GM12878 (cell line): Measurements from ENCODE around the gene CFAP161. TPM values are rescaled to one million over a fixed set of nuclear protein-coding genes. Genes with fewer than 3 reads are reported as not detected.

ENCODE experiments used
- ATAC-seq: fragments of 200-7000 bp; cut with Tn5 transposase; 3 replicates; pipeline ENCODE4 v1.9.1; 2020; ENCODE audit warnings: mild to moderate bottlenecking, moderate library complexity
- BruUV-seq: library from RNA; stranded (reverse); fragments of 400-500 nt; replicated peaks from 2 replicates; lab custom pipeline; 2021; lab: Mats Ljungman, UMichigan
- CTCF ChIA-PET: fragments of 300-600 bp; sonication (Branson Sonifier 250); formaldehyde crosslinking; extraction: SDS; loops from one replicate; lab custom pipeline; 2021; ENCODE audit warnings: inconsistent platforms; lab: Yijun Ruan, JAX
- POLR2A ChIA-PET: fragments of 350-600 bp; formaldehyde crosslinking; extraction: SDS; loops from one replicate; lab custom pipeline; 2021; ENCODE audit warnings: inconsistent platforms; lab: Charles Lee
- RAD21 ChIA-PET: fragments of 300-600 bp; sonication (Branson Sonifier 250); formaldehyde crosslinking; loops from one replicate; lab custom pipeline; 2023; ENCODE audit warnings: antibody characterized with exemption; ENCODE audit not compliant: unreplicated experiment; lab: Charles Lee
- SMC1A ChIA-PET: fragments of 300-600 bp; sonication (Branson Sonifier 250); formaldehyde crosslinking; loops from one replicate; lab custom pipeline; 2023; ENCODE audit not compliant: unreplicated experiment, uncharacterized antibody; lab: Charles Lee
- DNase-seq: peaks from one replicate; pipeline ENCODE4 v3.0.0-alpha.2; 2011; ENCODE audit warnings: low read depth, low spot score
- FAIRE-seq: peaks from 3 replicates; lab custom pipeline; 2011; peaks lifted over from hg19 to GRCh38; lab: Jason Lieb, UNC
- H2AFZ ChIP-seq: 2 replicates; pipeline ENCODE4 v1.6.0; 2011; ENCODE audit warnings: low read depth, low read length, control low read depth; ENCODE audit not compliant: control insufficient read depth
- H3K27ac ChIP-seq: 2 replicates; pipeline ENCODE4 v1.5.1; 2011; ENCODE audit warnings: control low read depth; ENCODE audit not compliant: control insufficient read depth, insufficient read depth
- H3K27me3 ChIP-seq, 2 experiments: replicated peaks in 1 of 2; 2 replicates each; pipeline versions ENCODE4 v1.6.0 to v1.6.1; 2011; ENCODE audit warnings: low read length in 1 of 2; ENCODE audit not compliant: control insufficient read depth in 2 of 2, insufficient read depth in 2 of 2
- H3K36me3 ChIP-seq, 2 experiments: 2 replicates each; pipeline ENCODE4 v1.5.1; 2011; ENCODE audit warnings: low read length in 1 of 2; ENCODE audit not compliant: control insufficient read depth in 2 of 2, insufficient read depth in 2 of 2
- H3K4me1 ChIP-seq: 2 replicates; pipeline ENCODE4 v1.6.1; 2011; ENCODE audit warnings: mild to moderate bottlenecking, low read length, moderate library complexity, mixed read lengths; ENCODE audit not compliant: control insufficient read depth, insufficient read depth
- H3K4me2 ChIP-seq: 2 replicates; pipeline ENCODE4 v1.6.0; 2011; ENCODE audit warnings: control low read depth; ENCODE audit not compliant: control insufficient read depth, insufficient read depth
- H3K4me3 ChIP-seq: fragments of 200-600 bp; sonication (generic); 2 replicates; pipeline ENCODE4 v1.5.1; 2016
- H3K79me2 ChIP-seq: 2 replicates; pipeline ENCODE4 v1.6.0; 2011; ENCODE audit warnings: low read length; ENCODE audit not compliant: control insufficient read depth, insufficient read depth
- H3K9ac ChIP-seq: 2 replicates; pipeline ENCODE4 v1.8.0; 2011; ENCODE audit warnings: low read length, control low read depth, mixed read lengths; ENCODE audit not compliant: control insufficient read depth, insufficient read depth
- H3K9me3 ChIP-seq: replicated peaks from 3 replicates; pipeline ENCODE4 v1.5.1; 2011; ENCODE audit warnings: mild to moderate bottlenecking, low read length; ENCODE audit not compliant: control insufficient read depth, insufficient read depth
- H4K20me1 ChIP-seq: 2 replicates; pipeline ENCODE4 v1.6.0; 2011; ENCODE audit not compliant: control insufficient read depth, insufficient read depth
- ZNF622 ChIP-seq: fragments of 450-650 bp; IDR thresholded peaks from 2 replicates; pipeline ENCODE4 v1.6.1; 2017; ENCODE audit warnings: mild to moderate bottlenecking, inconsistent platforms
- WGBS: methylation state at CpG from one replicate; pipeline ENCODE4 v1.1.6; 2016; ENCODE audit warnings: low lambda C conversion rate; ENCODE audit not compliant: insufficient replicate concordance, insufficient coverage; ENCODE audit errors: missing lambda C conversion rate; 5-methylcytosine and 5-hydroxymethylcytosine counted together
- in situ Hi-C: fragments of 300-500 bp; cut with MboI; formaldehyde crosslinking; loops from 9 replicates; pipeline ENCODE4 v1.14.3; 2018; ENCODE audit warnings: mixed read lengths
- intact Hi-C: fragments of 100-400 bp; cut with micrococcal nuclease; formaldehyde crosslinking; loops from one replicate; pipeline ENCODE4 v1.14.2; 2022; ENCODE audit not compliant: unreplicated experiment
- polyA plus RNA-seq, 11 experiments: library from polyadenylated mRNA; depleted of rRNA in 4 of 11; unstranded in 6 of 11; stranded (reverse) in 5 of 11; fragments of >200 nt; fragmentation: Nextera tagmentation in 4 of 11; fragmentation: Illumina TruSeq in 1 of 11; extraction: Ambion mirVana in 4 of 11; extraction: Trizol in 1 of 11; gene quantifications; 1 replicate in 1 of 11; 2 replicates in 10 of 11; pipeline versions ENCODE4 v1.2.1 to v1.2.3, GENCODE V29; 2011 to 2016; ENCODE audit warnings: inconsistent platforms in 2 of 11, missing spikeins in 2 of 11, low read depth in 1 of 11
- total RNA-seq, 4 experiments: library from RNA; depleted of rRNA in 3 of 4; stranded (reverse); fragments of >200 nt in 3 of 4; fragmentation: Illumina TruSeq in 1 of 4; extraction: Trizol in 1 of 4; gene quantifications; 2 replicates each; pipeline versions ENCODE4 v1.2.1 to v1.2.3, GENCODE V29; 2013 to 2021
- TF ChIP-seq, protein P1 (sequence below): fragments of 450-650 bp; IDR thresholded peaks from 2 replicates; pipeline ENCODE4 v1.6.1; 2018; ENCODE audit warnings: borderline replicate concordance, mild to moderate bottlenecking; ENCODE audit not compliant: partially characterized antibody
- TF ChIP-seq, protein P2 (sequence below): fragments of 450-650 bp; formaldehyde crosslinking; IDR thresholded peaks from 2 replicates; pipeline ENCODE4 v1.4.0; 2022; ENCODE audit warnings: mild to moderate bottlenecking, moderate library complexity

Gene CFAP161
- total and polyA plus RNA-seq, 10 of the 15 experiments (the other 5 are each of a cell fraction or from before 2014, with no cell fraction given) = 0.31 TPM; not detected in 9

DNA sequence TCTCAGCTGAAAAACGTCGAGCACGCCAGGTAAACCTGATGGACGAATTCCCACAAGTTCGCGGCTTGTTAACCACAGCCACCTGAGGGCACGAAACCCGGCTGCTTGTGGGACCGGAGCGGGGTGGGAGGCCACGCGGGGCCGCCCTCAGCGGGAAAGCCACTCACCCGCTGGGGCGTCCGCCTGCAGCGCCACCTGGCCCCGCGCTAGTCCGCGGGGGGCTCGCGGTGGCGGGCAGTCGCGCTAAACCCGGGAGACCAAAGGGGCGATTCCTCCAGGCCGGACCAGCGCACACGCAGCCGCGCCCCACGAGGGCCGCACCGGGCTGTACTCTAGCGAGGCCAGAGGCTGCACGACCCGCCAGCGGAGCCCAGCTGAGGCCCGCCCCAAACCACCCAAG is 15.7 kb upstream of the CFAP161 start:
- no peak for ATAC-seq
- no peak for DNase-seq
- H3K9ac ChIP-seq = no peak overlapping the region
- intact Hi-C loops (no loop called here), in situ Hi-C loops (no loop called here)
- no TSS peak for BruUV-seq
- H3K4me2 ChIP-seq = no peak overlapping the region
- no peaks in the 10 kb centered on the region for H3K79me2 ChIP-seq
- ChIA-PET RAD21 (no interaction called here), POLR2A (no interaction called here), SMC1A (no interaction called here), CTCF (interaction anchor here (0.9 to 19.0 kb wide), 3 partner anchors 14 to 148 kb away, joined by 3 to 438 read pairs (median 4); no protein-coding TSS in a partner anchor)
- 79% methylated on average over 42 of the region's 42 CpGs for WGBS
- H2AFZ ChIP-seq = no peak overlapping the region
- H3K4me3 ChIP-seq = no peak overlapping the region
- H4K20me1 ChIP-seq = no peaks in the 10 kb centered on the region
- H3K27ac ChIP-seq = no peak overlapping the region
- no peak for FAIRE-seq
- H3K9me3 ChIP-seq = no peaks in the 10 kb centered on the region; the same call in 1 of the 3 replicates
- H3K4me1 ChIP-seq = no peaks in the 10 kb centered on the region
- H3K36me3 ChIP-seq = no peaks in the 10 kb centered on the region
- no peaks in the 10 kb centered on the region for H3K27me3 ChIP-seq
- no peak for TF ChIP-seq ZNF622
- TF ChIP-seq, protein P1, sequence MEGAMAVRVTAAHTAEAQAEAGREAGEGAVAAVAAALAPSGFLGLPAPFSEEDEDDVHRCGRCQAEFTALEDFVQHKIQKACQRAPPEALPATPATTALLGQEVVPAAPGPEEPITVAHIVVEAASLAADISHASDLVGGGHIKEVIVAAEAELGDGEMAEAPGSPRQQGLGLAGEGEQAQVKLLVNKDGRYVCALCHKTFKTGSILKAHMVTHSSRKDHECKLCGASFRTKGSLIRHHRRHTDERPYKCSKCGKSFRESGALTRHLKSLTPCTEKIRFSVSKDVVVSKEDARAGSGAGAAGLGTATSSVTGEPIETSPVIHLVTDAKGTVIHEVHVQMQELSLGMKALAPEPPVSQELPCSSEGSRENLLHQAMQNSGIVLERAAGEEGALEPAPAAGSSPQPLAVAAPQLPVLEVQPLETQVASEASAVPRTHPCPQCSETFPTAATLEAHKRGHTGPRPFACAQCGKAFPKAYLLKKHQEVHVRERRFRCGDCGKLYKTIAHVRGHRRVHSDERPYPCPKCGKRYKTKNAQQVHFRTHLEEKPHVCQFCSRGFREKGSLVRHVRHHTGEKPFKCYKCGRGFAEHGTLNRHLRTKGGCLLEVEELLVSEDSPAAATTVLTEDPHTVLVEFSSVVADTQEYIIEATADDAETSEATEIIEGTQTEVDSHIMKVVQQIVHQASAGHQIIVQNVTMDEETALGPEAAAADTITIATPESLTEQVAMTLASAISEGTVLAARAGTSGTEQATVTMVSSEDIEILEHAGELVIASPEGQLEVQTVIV = no peak
- TF ChIP-seq, protein P2, sequence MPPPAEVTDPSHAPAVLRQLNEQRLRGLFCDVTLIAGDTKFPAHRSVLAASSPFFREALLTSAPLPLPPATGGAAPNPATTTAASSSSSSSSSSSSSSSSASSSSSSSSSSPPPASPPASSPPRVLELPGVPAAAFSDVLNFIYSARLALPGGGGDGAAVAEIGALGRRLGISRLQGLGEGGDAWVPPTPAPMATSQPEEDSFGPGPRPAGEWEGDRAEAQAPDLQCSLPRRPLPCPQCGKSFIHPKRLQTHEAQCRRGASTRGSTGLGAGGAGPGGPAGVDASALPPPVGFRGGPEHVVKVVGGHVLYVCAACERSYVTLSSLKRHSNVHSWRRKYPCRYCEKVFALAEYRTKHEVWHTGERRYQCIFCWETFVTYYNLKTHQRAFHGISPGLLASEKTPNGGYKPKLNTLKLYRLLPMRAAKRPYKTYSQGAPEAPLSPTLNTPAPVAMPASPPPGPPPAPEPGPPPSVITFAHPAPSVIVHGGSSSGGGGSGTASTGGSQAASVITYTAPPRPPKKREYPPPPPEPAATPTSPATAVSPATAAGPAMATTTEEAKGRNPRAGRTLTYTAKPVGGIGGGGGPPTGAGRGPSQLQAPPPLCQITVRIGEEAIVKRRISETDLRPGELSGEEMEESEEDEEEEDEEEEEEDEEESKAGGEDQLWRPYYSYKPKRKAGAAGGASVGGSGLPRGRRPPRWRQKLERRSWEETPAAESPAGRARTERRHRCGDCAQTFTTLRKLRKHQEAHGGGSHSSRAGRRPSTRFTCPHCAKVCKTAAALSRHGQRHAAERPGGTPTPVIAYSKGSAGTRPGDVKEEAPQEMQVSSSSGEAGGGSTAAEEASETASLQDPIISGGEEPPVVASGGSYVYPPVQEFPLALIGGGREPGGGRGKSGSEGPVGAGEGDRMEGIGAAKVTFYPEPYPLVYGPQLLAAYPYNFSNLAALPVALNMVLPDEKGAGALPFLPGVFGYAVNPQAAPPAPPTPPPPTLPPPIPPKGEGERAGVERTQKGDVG (CRISPR knock-in tag) = no peak
